Stomach (tissue), 9 donors: ENCODE results near the gene CDK9. TPM values are rescaled to one million over a fixed set of nuclear protein-coding genes. Genes with fewer than 3 reads are reported as not detected.

Experiments
- DNase-seq, 2 donors: peaks; one replicate each; pipeline versions ENCODE4 v3.0.0 to v3.0.0-alpha.2; 2013 to 2019
- H3K27ac ChIP-seq, 5 donors: fragments of 200-600 bp in 4 of 5; sonication (generic) in 4 of 5; one replicate each; pipeline ENCODE4 v1.5.1; 2013 to 2019; ENCODE audit warnings: mild to moderate bottlenecking in 1 of 5, moderate library complexity in 1 of 5
- H3K27me3 ChIP-seq, 3 donors: fragments of 200-600 bp; sonication (generic); one replicate each; pipeline ENCODE4 v1.5.1; 2017 to 2019; ENCODE audit warnings: mixed run types in 1 of 3
- H3K36me3 ChIP-seq, 4 donors: fragments of 200-600 bp; sonication (generic); 1 replicate in 3 of 4; 2 replicates in 1 of 4; pipeline ENCODE4 v1.5.1; 2016 to 2019
- H3K4me1 ChIP-seq, 4 donors: fragments of 200-600 bp; sonication (generic); one replicate each; pipeline ENCODE4 v1.5.1; 2016 to 2019
- H3K4me3 ChIP-seq, 4 donors: fragments of 200-600 bp; sonication (generic) in 3 of 4; one replicate each; pipeline ENCODE4 v1.5.1; 2016 to 2019; ENCODE audit warnings: mild to moderate bottlenecking in 1 of 4
- H3K9me3 ChIP-seq, 4 donors: fragments of 200-600 bp; sonication (generic); one replicate each; pipeline ENCODE4 v1.5.1; 2016 to 2019
- CTCF ChIP-seq, 7 experiments: fragments of 450-650 bp in 4 of 7; fragments of 200-600 bp in 3 of 7; sonication (generic) in 3 of 7; IDR thresholded peaks; one replicate each; pipeline ENCODE4 v1.5.1; 2016 to 2019; ENCODE audit warnings: antibody characterized with exemption in 7 of 7, control low read depth in 2 of 7, mild to moderate bottlenecking in 1 of 7
- EP300 ChIP-seq: sonication (generic); formaldehyde crosslinking; IDR thresholded peaks from one replicate; pipeline ENCODE4 v1.6.1; 2017; ENCODE audit warnings: antibody characterized with exemption
- POLR2A ChIP-seq, 4 donors: fragments of 450-650 bp; IDR thresholded peaks; one replicate each; pipeline ENCODE4 v1.6.1; 2016; ENCODE audit warnings: antibody characterized with exemption in 4 of 4, control low read depth in 2 of 4, mild to moderate bottlenecking in 1 of 4, moderate library complexity in 1 of 4
- POLR2AphosphoS5 ChIP-seq, 3 donors: sonication (generic); formaldehyde crosslinking; IDR thresholded peaks; one replicate each; pipeline ENCODE4 v1.6.1; 2016; ENCODE audit warnings: antibody characterized with exemption in 3 of 3
- WGBS, 5 donors: extraction: QIAGEN DNeasy Blood & Tissue Kit in 3 of 5; methylation state at CpG; one replicate each; pipeline versions ENCODE4 v1.1.5 to v1.1.7; 2013 to 2018; 5-methylcytosine and 5-hydroxymethylcytosine counted together
- intact Hi-C: fragments of 100-400 bp; cut with DNase I; formaldehyde crosslinking; loops from one replicate; pipeline ENCODE4 v1.15.1; 2023; ENCODE audit warnings: low total_unique reads
- polyA plus RNA-seq, 3 donors: library from polyadenylated mRNA; stranded (reverse); fragments of 200-250 nt; gene quantifications; one replicate each; pipeline ENCODE4 v1.2.3, GENCODE V29; 2013
- total RNA-seq, 5 donors: library from RNA; depleted of rRNA; stranded (reverse); fragments of >200 nt; gene quantifications; one replicate each; pipeline versions ENCODE4 v1.1.0 to v1.2.3, GENCODE V29; 2014 to 2016
- donor health status: healthy with polysubstance abuse.
- donor health status: Bipolar disorder and iron deficiency.
- donor health status: healthy.

Gene CDK9
- total and polyA plus RNA-seq, 8 donors: 25.3 to 114 (median 44.1) TPM

GRCh38 chr9:127788337-127789011 is 2.6 kb downstream of the CDK9 start:
- Histone ChIP-seq H3K27ac (no peak overlapping the region), H3K27me3 (no peaks in the 10 kb centered on the region), H3K4me1 (peaks cover 22 to 75% (median 52%) of the 10 kb centered on the region in 4 donors), H3K4me3 (no peak overlapping the region), H3K9me3 (no peaks in the 10 kb centered on the region), H3K36me3 (peaks cover 56 to 64% (median 58%) of the 10 kb centered on the region in 4 donors)
- WGBS, 5 donors: 88 to 91% (median 89%) methylated on average over 15 to 26 of the region's 26 CpGs
- intact Hi-C loops: no loop called here
- DNase-seq: no peak
- TF ChIP-seq CTCF (IDR thresholded peaks at IDR 0.05) (no peak), POLR2A (IDR thresholded peaks at IDR 0.05) (no peak), POLR2AphosphoS5 (IDR thresholded peaks at IDR 0.05) (no peak), EP300 (no peak)

- WGBS, 5 donors: 81 to 88% (median 85%) methylated on average over 18 to 25 of the region's 25 CpGs
- Histone ChIP-seq H3K27me3 (no peaks in the 10 kb centered on the region), H3K27ac (no peak overlapping the region), H3K9me3 (no peaks in the 10 kb centered on the region), H3K4me3 (no peak overlapping the region), H3K4me1 (peaks cover 27 to 75% (median 53%) of the 10 kb centered on the region in 4 donors), H3K36me3 (peaks cover 56 to 69% (median 58%) of the 10 kb centered on the region in 4 donors)
- DNase-seq: no peak
- intact Hi-C loops: no loop called here
- TF ChIP-seq EP300 (no peak), POLR2AphosphoS5 (IDR thresholded peaks at IDR 0.05) (no peak), POLR2A (IDR thresholded peaks at IDR 0.05) (no peak), CTCF (IDR thresholded peaks at IDR 0.05) (no peak)
Measured at GRCh38 chr9:127789179-127789578, 3.3 kb downstream of the CDK9 start.

- no peak overlapping the region for H3K4me3 ChIP-seq
- 79 to 87% (median 80%) methylated on average over 9 of the region's 9 CpGs for WGBS, 5 donors
- peaks cover 56 to 73% (median 58%) of the 10 kb centered on the region in 4 donors for H3K36me3 ChIP-seq
- H3K4me1 ChIP-seq: peaks cover 28 to 78% (median 53%) of the 10 kb centered on the region in 4 donors
- H3K27me3 ChIP-seq: no peaks in the 10 kb centered on the region
- no peaks in the 10 kb centered on the region for H3K9me3 ChIP-seq
- H3K27ac ChIP-seq: peak overlapping the region in 2 of 5 donors; percentile 25 to 38
- TF ChIP-seq POLR2A (IDR thresholded peaks at IDR 0.05) (no peak), EP300 (no peak), POLR2AphosphoS5 (IDR thresholded peaks at IDR 0.05) (no peak)
- intact Hi-C loops: no loop called here
- no peak for DNase-seq
Measured at GRCh38 chr9:127790094-127790855, 4.4 kb downstream of the CDK9 start.

- 81 to 90% (median 83%) methylated on average over 4 of the region's 4 CpGs for WGBS, 5 donors
- no peak for DNase-seq
- peaks cover 56 to 73% (median 58%) of the 10 kb centered on the region in 4 donors for H3K36me3 ChIP-seq
- intact Hi-C loops: no loop called here
- H3K27ac ChIP-seq: no peak overlapping the region
- TF ChIP-seq CTCF (IDR thresholded peaks at IDR 0.05): no peak
- no peak for TF ChIP-seq POLR2A (IDR thresholded peaks at IDR 0.05)
- TF ChIP-seq POLR2AphosphoS5 (IDR thresholded peaks at IDR 0.05): no peak
- no peak for TF ChIP-seq EP300
- H3K27me3 ChIP-seq: no peaks in the 10 kb centered on the region
- no peak overlapping the region for H3K4me3 ChIP-seq
- no peaks in the 10 kb centered on the region for H3K9me3 ChIP-seq
- peaks cover 31 to 86% (median 60%) of the 10 kb centered on the region in 4 donors for H3K4me1 ChIP-seq
Measured at GRCh38 chr9:127791085-127791484, 5.3 kb downstream of the CDK9 start.
